Left kidney (tissue), 8 donors: ENCODE results near the gene CXCR6. TPM values are rescaled to one million over a fixed set of nuclear protein-coding genes. Genes with fewer than 3 reads are reported as not detected.

Experiments
- DNase-seq: peaks from one replicate; pipeline ENCODE4 v3.0.0-alpha.2; 2013
- long read RNA-seq, 8 donors: transcript quantifications; one replicate each; lab custom pipeline, GENCODE V29; 2026
- polyA plus RNA-seq: library from polyadenylated mRNA; unstranded; fragments of 120-200 nt; gene quantifications from one replicate; pipeline ENCODE4 v1.2.1, GENCODE V29; 2013; ENCODE audit not compliant: insufficient read length

The CXCR6 gene
- 0.63 TPM for polyA plus RNA-seq
- long read RNA-seq, donor 1: 0 reads
- long read RNA-seq, donor 2: 0 reads
- long read RNA-seq, donor 3: 0 reads
- long read RNA-seq, donor 4: 0 reads
- long read RNA-seq, donor 5: 0 reads
- long read RNA-seq, donor 6: 0 reads
- long read RNA-seq, donor 7, partial matches to known transcripts: 0 of 1 reads
- long read RNA-seq, donor 7, other reads (novel, unspliced or antisense): 0 of 1 reads
- long read RNA-seq, donor 8: 0 reads

DNA sequence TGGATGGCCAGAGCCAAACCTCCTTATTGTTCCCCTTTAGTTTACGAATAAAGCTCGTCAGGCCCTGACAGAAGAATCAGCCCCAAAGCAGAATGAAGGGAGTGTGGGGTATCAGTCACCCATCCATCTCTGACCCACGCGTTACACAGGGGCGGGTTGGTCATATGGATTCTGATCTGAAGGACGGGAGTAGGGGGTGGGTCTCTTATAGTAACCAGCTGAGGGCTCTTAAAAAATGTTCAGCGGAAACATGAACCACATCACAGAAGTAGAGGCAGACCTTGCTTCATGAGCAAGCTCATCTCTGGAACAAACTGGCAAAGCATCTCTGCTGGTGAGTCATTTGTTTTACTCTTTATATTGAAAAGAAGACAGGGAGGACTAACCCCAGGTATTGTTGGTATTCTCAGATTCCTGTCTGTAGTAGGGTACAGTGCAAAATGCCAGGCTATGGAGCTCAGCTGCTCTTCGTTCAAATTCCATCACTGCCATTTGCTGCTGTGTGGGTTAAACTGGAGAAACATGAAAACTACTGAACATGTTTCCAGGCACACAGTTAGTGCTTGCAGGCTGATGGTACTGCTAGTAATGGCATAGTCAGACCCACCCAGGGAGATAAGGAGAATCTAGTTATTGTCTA is at the start of gene CXCR6:
Gene CXCR6, plus strand, starts transcription at position 258 of the 640 bp plus-strand sequence. CDS start 3,018 bp downstream, outside the sequence.
- no peak for DNase-seq

DNA sequence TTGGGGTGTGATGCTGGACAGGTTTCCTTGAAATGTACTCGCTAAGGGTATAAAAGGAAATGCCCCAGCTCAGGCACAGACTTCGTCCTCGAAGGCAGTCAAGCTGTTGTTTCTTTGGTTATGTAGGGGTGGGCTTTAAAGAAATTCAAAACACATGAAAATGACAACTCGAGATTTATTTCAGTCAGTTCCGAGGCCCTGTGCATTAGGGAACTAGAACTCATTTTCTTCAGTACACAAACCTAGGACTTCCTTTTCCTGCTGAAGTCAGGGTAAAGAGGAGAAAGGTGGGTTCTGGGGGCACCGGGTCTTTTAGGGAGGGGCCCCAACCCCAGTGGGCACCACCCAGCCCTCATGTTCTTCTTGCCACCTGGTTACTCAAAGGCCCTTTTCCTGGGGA is 49.2 kb upstream of the CXCR6 start:
- no peak for DNase-seq

DNA sequence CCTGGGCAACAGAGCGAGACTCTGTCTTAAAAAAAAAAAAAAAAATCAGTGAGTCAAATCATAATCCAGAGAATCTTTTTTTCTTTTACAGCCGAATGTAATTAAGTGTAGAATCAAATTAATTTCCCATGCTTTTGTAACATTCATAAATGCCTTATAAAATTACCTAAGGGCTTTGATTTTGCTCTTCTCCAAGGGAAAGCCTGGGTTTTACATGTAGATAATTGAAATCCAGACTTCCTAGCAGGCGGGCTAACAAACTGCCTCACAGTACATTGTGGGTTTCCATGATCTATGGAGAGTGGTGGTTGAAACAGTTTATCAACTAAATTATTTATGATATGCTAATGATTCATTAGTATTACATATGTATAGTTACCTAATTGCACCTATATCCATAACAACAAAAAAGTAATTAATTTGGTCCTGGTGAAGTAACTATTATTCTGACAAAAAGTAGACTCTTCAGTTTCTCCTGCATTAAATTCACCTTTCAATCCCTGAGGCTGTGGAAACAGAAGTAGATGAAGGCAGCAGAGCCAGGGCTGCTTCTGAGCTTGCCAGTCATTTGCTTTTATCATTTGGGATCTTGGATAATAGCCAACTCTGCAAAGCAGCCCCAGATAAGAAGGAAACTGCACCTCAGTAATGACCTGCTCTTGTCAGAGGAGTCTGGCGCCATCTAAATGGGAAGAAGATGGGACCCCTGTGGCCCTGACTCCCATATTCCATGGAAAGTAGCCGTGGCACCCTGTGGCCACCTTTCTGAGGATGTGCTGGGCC is 47.4 kb upstream of the CXCR6 start:
- no peak for DNase-seq

GRCh38 chr3:45896956-45897355 is 46.3 kb upstream of the CXCR6 start:
- DNase-seq: no peak

DNA sequence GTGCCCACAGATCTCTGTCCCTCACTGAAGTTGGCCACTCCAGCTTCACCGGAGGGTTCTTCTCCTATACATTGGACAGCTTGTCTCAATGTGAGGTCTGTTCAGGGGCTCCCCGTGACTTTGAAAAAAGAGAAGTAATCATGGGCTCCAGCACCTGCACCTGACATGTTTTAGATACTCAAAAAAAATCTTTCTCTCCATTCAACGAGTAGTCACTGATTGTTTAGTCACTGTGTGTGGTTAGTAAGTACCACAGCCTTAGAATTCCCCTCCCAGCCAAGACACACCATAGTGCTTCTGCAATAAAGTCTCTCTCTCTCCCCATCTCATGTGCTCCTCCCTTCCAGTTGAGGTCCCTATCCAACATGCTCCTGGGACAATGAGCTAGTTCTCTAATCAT is 38.3 kb upstream of the CXCR6 start:
- no peak for DNase-seq

GRCh38 chr3:45905755-45906154 is 37.5 kb upstream of the CXCR6 start:
- no peak for DNase-seq

DNA sequence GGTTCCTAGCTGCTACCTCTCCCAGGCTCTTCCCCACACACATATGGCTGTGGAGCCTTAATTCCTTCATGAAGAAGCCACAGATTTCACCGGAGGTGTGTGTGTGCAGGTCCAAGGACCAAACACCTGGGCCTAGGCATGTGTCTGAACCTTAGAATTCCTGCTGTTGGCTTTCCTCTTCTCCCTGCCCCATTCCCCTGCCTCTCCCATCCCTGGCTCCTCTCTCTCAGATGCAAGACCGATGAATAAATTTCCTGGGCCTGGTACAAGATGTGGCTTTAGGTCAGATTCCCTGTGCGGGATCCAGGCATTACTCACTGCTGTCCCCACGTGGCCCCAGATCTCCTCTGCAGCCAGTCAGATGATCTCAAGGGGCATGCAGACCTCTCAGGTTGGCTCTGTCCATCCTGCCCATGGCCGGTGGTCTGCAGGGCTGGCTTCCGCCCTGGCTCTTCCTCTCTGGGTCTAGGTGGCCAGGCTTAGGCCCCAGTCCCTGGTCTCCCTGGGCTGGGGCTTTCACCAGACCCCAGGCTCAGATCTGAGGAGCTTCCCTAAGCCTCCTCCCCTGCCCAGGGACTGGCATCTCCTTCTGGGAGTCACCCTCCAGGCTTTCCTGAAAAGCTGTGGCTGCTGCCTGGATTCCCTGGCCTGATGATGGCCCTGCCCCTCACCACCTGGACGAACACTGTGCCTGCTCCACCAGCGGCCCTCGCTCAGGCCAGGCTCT is 36.4 kb upstream of the CXCR6 start:
- no peak for DNase-seq

GRCh38 chr3:45907769-45908705 is 35.2 kb upstream of the CXCR6 start:
- DNase-seq: no peak

GRCh38 chr3:45908761-45909160 is 34.5 kb upstream of the CXCR6 start:
- no peak for DNase-seq

GRCh38 chr3:45909542-45909941 is 33.7 kb upstream of the CXCR6 start:
- no peak for DNase-seq

DNA sequence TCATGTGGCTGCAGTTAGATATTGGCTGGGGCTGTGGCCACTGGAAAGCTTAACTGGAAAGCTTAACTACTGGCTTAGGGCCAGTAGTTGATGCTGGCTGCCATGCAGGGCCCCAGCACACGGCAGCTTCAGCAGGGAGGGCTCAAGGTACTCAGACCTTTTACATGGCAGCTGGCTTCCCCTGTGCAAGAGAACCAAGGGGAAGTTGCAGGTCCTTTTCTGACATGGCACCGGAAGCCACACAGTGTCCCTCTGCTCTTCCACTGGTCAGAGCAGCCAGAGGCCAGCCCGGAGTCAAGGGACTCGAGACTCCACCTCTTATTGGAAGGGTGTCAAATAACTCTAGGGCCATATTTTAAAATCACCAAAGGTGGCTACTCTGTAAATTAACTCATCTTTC is 32.4 kb upstream of the CXCR6 start:
- DNase-seq: no peak

GRCh38 chr3:45911511-45912226 is 31.6 kb upstream of the CXCR6 start:
- no peak for DNase-seq

GRCh38 chr3:45912435-45912834 is 30.8 kb upstream of the CXCR6 start:
- DNase-seq: no peak

DNA sequence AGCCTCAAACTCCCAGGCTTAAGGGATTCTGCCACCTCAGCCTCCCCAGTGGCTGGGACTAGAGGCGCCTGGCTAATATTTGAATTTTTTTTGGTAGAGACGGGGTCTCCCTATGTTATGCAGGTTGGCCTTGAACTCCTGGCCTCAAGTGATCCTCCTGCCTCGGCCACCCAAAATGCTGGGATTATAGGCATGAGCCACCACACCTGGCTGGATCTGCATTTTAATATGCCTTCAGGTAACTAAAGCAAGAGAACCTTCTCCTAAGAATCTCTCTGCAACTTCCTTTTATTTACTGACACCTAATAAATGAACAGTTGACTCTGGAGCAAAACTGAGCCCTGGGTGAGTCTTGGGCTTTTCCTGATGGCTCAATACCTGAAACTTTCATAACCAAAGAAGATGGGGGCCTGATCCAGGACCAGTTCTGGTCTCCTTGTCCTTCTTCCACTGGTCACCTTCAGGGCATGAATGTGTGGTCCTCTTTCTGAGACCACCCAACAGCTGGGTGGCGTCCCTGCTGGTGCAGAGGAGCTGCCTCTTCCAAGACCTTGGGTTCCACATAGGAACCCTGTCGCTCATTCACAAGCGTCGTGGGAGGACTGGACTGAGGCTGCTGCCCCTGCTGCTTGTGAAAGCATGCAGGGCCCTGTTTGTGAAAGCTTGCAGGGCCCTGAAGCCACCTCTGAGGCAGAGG is 28.8 kb upstream of the CXCR6 start:
- no peak for DNase-seq

- no peak for DNase-seq
These were observed 28.2 kb upstream of the CXCR6 start for GRCh38 chr3:45915059-45915439.

DNA sequence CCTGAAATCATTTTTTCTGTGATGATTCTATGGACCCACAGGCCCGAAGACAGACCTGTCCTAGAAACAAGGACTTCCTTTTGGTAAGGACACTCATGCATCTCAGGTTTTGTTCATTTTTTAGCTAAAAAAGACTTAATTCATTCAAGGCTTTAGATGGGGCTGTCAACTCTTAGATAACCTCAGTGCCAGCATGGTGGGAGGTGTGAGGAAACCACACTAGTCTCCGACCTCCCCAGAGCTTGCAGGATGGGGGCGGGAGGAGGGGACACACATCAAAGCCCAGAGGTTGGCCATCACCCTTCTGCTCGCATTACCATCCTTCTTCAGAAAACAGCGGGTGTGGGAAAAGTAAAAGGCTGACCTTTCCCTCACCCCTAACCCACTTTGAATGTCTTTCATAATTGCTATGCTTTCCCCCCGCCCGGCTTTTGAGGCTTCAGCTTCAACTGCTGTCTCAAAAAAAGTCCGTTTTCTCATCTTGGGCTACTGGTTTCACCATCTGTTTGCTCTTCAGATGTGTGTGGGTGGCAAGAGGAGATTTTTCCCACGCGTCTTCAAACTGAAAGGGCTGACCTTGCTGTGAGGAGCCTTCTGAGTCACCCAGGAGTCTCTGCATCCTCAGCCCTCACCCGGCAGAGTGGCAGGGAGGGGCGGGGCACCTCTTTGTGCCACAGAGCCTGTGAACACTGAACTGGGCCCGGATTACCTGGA is 27.6 kb upstream of the CXCR6 start:
- DNase-seq: no peak

DNA sequence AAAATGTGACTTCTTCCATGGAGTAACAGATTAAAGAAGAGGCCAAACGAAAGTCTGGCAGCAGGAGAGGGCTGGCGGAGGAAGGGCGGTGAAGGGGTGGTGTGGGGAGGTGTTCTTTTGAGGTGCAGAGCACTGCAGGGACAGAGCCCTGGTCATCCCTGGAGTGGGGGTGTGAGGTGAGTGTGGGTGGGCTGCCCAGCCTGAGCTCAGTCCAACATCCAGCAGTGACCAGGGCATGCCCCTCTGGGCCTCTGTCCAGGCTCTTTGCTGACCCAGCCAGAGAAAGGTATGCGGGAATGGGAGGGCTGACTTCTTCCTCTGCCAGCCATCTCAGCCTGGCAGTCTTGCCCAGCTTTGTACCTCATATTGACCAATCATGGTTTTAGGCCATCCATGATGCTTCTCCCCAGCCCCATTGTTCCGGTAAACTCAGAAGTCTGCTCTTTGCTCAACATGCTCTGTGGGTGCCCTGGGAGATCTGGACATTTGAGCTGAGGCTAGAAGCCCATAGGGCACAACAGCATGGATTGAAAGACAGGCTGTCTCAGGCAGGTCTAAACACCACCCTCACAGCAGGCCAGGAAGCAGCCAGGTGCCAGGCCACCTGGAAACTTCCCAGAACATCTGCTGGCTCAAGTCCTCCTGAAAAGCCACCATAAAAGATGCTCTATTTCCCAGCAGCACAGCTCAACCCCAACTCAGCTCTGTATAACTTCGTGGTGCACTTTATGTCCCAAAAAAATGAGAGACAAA is 25.9 kb upstream of the CXCR6 start:
- no peak for DNase-seq

GRCh38 chr3:45921158-45922038 is 21.9 kb upstream of the CXCR6 start:
- DNase-seq: no peak
